Heart left ventricle (tissue), 13 donors: Measurements from ENCODE around the gene GNB4.

ENCODE experiments used
- POLR2A ChIP-seq, 2 donors: fragments of 450-650 bp; IDR thresholded peaks; one replicate each; pipeline ENCODE4 v1.6.1; 2017; ENCODE audit warnings: antibody characterized with exemption in 2 of 2, mild to moderate bottlenecking in 2 of 2, moderate library complexity in 2 of 2
- TF ChIP-seq, protein P1 (sequence below), 12 donors: fragments of 200-600 bp; sonication (generic) in 4 of 12; IDR thresholded peaks; one replicate each; pipeline versions ENCODE4 v1.5.0 to v1.8.0; 2018 to 2022; ENCODE audit warnings: antibody characterized with exemption in 12 of 12, mild to moderate bottlenecking in 5 of 12
- donor health status: ischemic (EF 13 %, LVEDD 7.1; RV severe dilation, severe dysfunction).
- donor health status: DM: no; HTN: yes; CAD: no.
- donor health status: DM: no; HTN: no; CAD: no.
- donor health status: ischemic (EF 25% LVEDD 6.9; RV normal size, moderate dysfunction).
- donor health status: ischemic (EF 25% LVEDD 5.7; RV mildly dilated, moderate dysfunction).
- donor health status: ischemic (EF 35%, LVEDD 5.7; RV mildly dilated, moderate dysfunction).
- donor health status: nonischemic (EF 11% LVEDD 7.7; RV severe dilation, severe dysfunction).
- donor health status: DM: yes; HTN: yes; CAD: no.
- donor health status: PGD.
- donor health status: ischemic (EF 29% LVEDD 5.4; RV normal size, mild dysfunction).
- donor health status: nonischemic (EF 23%, LVEDD 6.1; RV moderate dilation, normal function).

GRCh38 chr3:179398574-179399231 is 52.6 kb downstream of the GNB4 start:
- TF ChIP-seq, protein P1, sequence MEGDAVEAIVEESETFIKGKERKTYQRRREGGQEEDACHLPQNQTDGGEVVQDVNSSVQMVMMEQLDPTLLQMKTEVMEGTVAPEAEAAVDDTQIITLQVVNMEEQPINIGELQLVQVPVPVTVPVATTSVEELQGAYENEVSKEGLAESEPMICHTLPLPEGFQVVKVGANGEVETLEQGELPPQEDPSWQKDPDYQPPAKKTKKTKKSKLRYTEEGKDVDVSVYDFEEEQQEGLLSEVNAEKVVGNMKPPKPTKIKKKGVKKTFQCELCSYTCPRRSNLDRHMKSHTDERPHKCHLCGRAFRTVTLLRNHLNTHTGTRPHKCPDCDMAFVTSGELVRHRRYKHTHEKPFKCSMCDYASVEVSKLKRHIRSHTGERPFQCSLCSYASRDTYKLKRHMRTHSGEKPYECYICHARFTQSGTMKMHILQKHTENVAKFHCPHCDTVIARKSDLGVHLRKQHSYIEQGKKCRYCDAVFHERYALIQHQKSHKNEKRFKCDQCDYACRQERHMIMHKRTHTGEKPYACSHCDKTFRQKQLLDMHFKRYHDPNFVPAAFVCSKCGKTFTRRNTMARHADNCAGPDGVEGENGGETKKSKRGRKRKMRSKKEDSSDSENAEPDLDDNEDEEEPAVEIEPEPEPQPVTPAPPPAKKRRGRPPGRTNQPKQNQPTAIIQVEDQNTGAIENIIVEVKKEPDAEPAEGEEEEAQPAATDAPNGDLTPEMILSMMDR (IDR thresholded peaks at IDR 0.05): no peak
- TF ChIP-seq POLR2A (IDR thresholded peaks at IDR 0.05): no peak
